HepG2 (cell line): ENCODE data around the gene PSRC1. TPM values are rescaled to one million over a fixed set of nuclear protein-coding genes. Genes with fewer than 3 reads are reported as not detected.

Source experiments
- CERS6 ChIP-seq: sonication (generic); formaldehyde crosslinking; IDR thresholded peaks from 2 replicates; pipeline ENCODE4 v1.5.0; 2020; ENCODE audit warnings: missing genetic modification reagents
- FOXJ3 ChIP-seq: sonication (generic); formaldehyde crosslinking; IDR thresholded peaks from 2 replicates; pipeline ENCODE4 v1.4.0; 2020; ENCODE audit warnings: missing genetic modification reagents, mild to moderate bottlenecking, borderline replicate concordance
- KAT2B ChIP-seq: fragments of 150-350 bp; IDR thresholded peaks from 2 replicates; pipeline ENCODE4 v1.6.1; 2014; ENCODE audit warnings: low read depth, low read length, borderline replicate concordance
- KDM5A ChIP-seq: fragments of 200-600 bp; sonication (generic); IDR thresholded peaks from 2 replicates; pipeline ENCODE4 v1.7.0; 2018; ENCODE audit warnings: antibody characterized with exemption, mild to moderate bottlenecking, low read length, borderline replicate concordance
- KMT2A ChIP-seq: sonication (generic); formaldehyde crosslinking; IDR thresholded peaks from 2 replicates; pipeline ENCODE4 v1.4.0; 2020; ENCODE audit warnings: missing genetic modification reagents
- THAP9 ChIP-seq: sonication (generic); formaldehyde crosslinking; IDR thresholded peaks from 2 replicates; pipeline ENCODE4; 2020; ENCODE audit warnings: missing genetic modification reagents, mild to moderate bottlenecking, borderline replicate concordance
- ZBTB44 ChIP-seq: sonication (generic); formaldehyde crosslinking; IDR thresholded peaks from 2 replicates; pipeline ENCODE4 v1.4.0; 2020; ENCODE audit warnings: missing genetic modification reagents
- ZFP37 ChIP-seq: sonication (generic); formaldehyde crosslinking; IDR thresholded peaks from 2 replicates; pipeline ENCODE4 v1.4.0; 2020; ENCODE audit warnings: missing genetic modification reagents, borderline replicate concordance
- ZNF12 ChIP-seq: sonication (generic); formaldehyde crosslinking; IDR thresholded peaks from 2 replicates; pipeline ENCODE4 v1.5.0; 2020; ENCODE audit warnings: missing genetic modification reagents
- ZNF256 ChIP-seq: sonication (generic); formaldehyde crosslinking; conservative IDR thresholded peaks from 2 replicates; pipeline ENCODE4 v1.4.0; 2020; ENCODE audit warnings: missing genetic modification reagents
- ZNF318 ChIP-seq: sonication (generic); formaldehyde crosslinking; IDR thresholded peaks from 2 replicates; pipeline ENCODE4 v1.4.0; 2020; ENCODE audit warnings: mild to moderate bottlenecking, missing genetic modification reagents
- ZNF572 ChIP-seq: sonication (generic); formaldehyde crosslinking; IDR thresholded peaks from 2 replicates; pipeline ENCODE4 v1.5.1; 2020; ENCODE audit warnings: mild to moderate bottlenecking, missing genetic modification reagents
- ZNF703 ChIP-seq: sonication (generic); formaldehyde crosslinking; IDR thresholded peaks from 2 replicates; pipeline ENCODE4 v1.5.1; 2020; ENCODE audit warnings: missing genetic modification reagents, mild to moderate bottlenecking, moderate library complexity, borderline replicate concordance
- ZNF749 ChIP-seq: sonication (generic); formaldehyde crosslinking; IDR thresholded peaks from 2 replicates; pipeline ENCODE4 v1.8.0; 2022; ENCODE audit warnings: mild to moderate bottlenecking, missing genetic modification reagents, moderate library complexity, borderline replicate concordance
- polyA plus RNA-seq, 8 experiments: library from polyadenylated mRNA; depleted of rRNA in 3 of 8; stranded (reverse) in 7 of 8; unstranded in 1 of 8; fragments of >200 nt; fragmentation: Illumina TruSeq in 4 of 8; extraction: Trizol in 4 of 8; gene quantifications; 2 replicates each; pipeline versions ENCODE4 v1.2.1 to v1.2.3, GENCODE V29; 2011 to 2016; ENCODE audit warnings: low read depth in 4 of 8, missing spikeins in 1 of 8, mixed read lengths in 1 of 8; ENCODE audit not compliant: insufficient read depth in 1 of 8
- total RNA-seq, 5 experiments: library from RNA; depleted of rRNA; stranded (reverse); fragments of >200 nt; fragmentation: Illumina TruSeq; extraction: Trizol; gene quantifications; 2 replicates each; pipeline ENCODE4 v1.2.3, GENCODE V29; 2016; ENCODE audit warnings: low read depth in 1 of 5

PSRC1 gene
- total and polyA plus RNA-seq, 2 of the 13 experiments (the other 11 are each of a cell fraction or from before 2014, with no cell fraction given) = 28.6 to 30.3 TPM

GRCh38 chr1:109299558-109300343, 16.8 kb upstream of the PSRC1 start (continued):
- TF ChIP-seq ZNF318 (no peak), THAP9 (no peak; the same call in 1 of the 2 replicates), KAT2B (no peak), KMT2A (CRISPR knock-in tag) (no peak), ZNF572 (CRISPR knock-in tag) (0 out of 2 replicates have a peak, but pooled peaks have one; percentile 59), ZFP37 (CRISPR knock-in tag) (no peak), ZBTB44 (CRISPR knock-in tag) (no peak; the same call in 1 of the 2 replicates), KDM5A (no peak), ZNF703 (CRISPR knock-in tag) (no peak), ZNF256 (no peak), FOXJ3 (CRISPR knock-in tag) (no peak; the same call in 1 of the 2 replicates), ZNF749 (CRISPR knock-in tag) (0 out of 2 replicates have a peak, but pooled peaks have one; percentile 19), CERS6 (CRISPR knock-in tag) (no peak), ZNF12 (CRISPR knock-in tag) (no peak)
